Breast epithelium (tissue), 4 donors: Measurements from ENCODE around the gene MYL9. TPM values are rescaled to one million over a fixed set of nuclear protein-coding genes. Genes with fewer than 3 reads are reported as not detected.

ENCODE experiments used
- DNase-seq, 2 donors: peaks; one replicate each; pipeline ENCODE4 v3.0.0-alpha.2; 2019; ENCODE audit warnings: low spot score in 2 of 2
- H3K27ac ChIP-seq, 2 donors: fragments of 200-600 bp; sonication (generic) in 1 of 2; one replicate each; pipeline ENCODE4 v1.5.1; 2016 to 2019; ENCODE audit warnings: mild to moderate bottlenecking in 1 of 2
- H3K27me3 ChIP-seq, 2 donors: fragments of 200-600 bp; sonication (generic) in 1 of 2; one replicate each; pipeline versions ENCODE4 v1.5.1 to v1.6.0; 2017 to 2019; ENCODE audit warnings: control low read depth in 1 of 2, mild to moderate bottlenecking in 1 of 2
- H3K36me3 ChIP-seq: fragments of 200-600 bp; one replicate; pipeline ENCODE4 v1.5.1; 2019
- H3K4me1 ChIP-seq, 2 donors: fragments of 200-600 bp; sonication (generic); one replicate each; pipeline ENCODE4 v1.5.1; 2016 to 2019; ENCODE audit warnings: control low read depth in 1 of 2
- H3K4me3 ChIP-seq, 3 donors: fragments of 200-600 bp; sonication (generic); 1 replicate in 2 of 3; 2 replicates in 1 of 3; pipeline ENCODE4 v1.5.1; 2016 to 2019; ENCODE audit warnings: mild to moderate bottlenecking in 3 of 3, moderate library complexity in 2 of 3
- H3K9me3 ChIP-seq, 2 donors: fragments of 200-600 bp; sonication (generic) in 1 of 2; one replicate each; pipeline ENCODE4 v1.5.1; 2016 to 2019; ENCODE audit warnings: control low read depth in 1 of 2
- CTCF ChIP-seq, 3 donors: fragments of 450-650 bp; IDR thresholded peaks; one replicate each; pipeline ENCODE4 v1.5.1; 2016 to 2017; ENCODE audit warnings: antibody characterized with exemption in 3 of 3, mild to moderate bottlenecking in 3 of 3, moderate library complexity in 3 of 3
- POLR2A ChIP-seq: fragments of 450-650 bp; IDR thresholded peaks from one replicate; pipeline ENCODE4 v1.6.1; 2016; ENCODE audit warnings: antibody characterized with exemption, mild to moderate bottlenecking, moderate library complexity
- POLR2AphosphoS5 ChIP-seq, 3 donors: sonication (generic); formaldehyde crosslinking; IDR thresholded peaks; one replicate each; pipeline ENCODE4 v1.6.1; 2017; ENCODE audit warnings: antibody characterized with exemption in 3 of 3
- intact Hi-C: fragments of 100-400 bp; cut with DNase I; formaldehyde crosslinking; loops from one replicate; pipeline ENCODE4 v1.15.1; 2023; ENCODE audit warnings: low total_unique reads
- total RNA-seq, 3 donors: library from RNA; depleted of rRNA; stranded (reverse); fragments of >200 nt; gene quantifications; one replicate each; pipeline ENCODE4 v1.1.0, GENCODE V29; 2016

Gene MYL9
- total RNA-seq, 3 donors from 2014 or later, result 72.9 to 112 (median 91.8) TPM

- no peaks in the 10 kb centered on the region for H3K4me1 ChIP-seq
- H3K27me3 ChIP-seq, result no peaks in the 10 kb centered on the region
- intact Hi-C loops, result no loop called here
- H3K36me3 ChIP-seq, result no peaks in the 10 kb centered on the region
- DNase-seq, result no peak
- no peak overlapping the region for H3K27ac ChIP-seq
- H3K4me3 ChIP-seq, result no peak overlapping the region
- TF ChIP-seq POLR2A (no peak), POLR2AphosphoS5 (IDR thresholded peaks at IDR 0.05) (no peak), CTCF (IDR thresholded peaks at IDR 0.05) (peak in 2 of 3 donors; percentile 24 to 25)
- no peaks in the 10 kb centered on the region for H3K9me3 ChIP-seq
These were observed 50.7 kb downstream of the MYL9 start for GRCh38 chr20:36591854-36592641.

GRCh38 chr20:36593347-36593929, 52.1 kb downstream of the MYL9 start:
- H3K4me3 ChIP-seq, result no peak overlapping the region
- TF ChIP-seq POLR2AphosphoS5 (IDR thresholded peaks at IDR 0.05), result no peak
- no peak for TF ChIP-seq CTCF (IDR thresholded peaks at IDR 0.05)
- no peak for TF ChIP-seq POLR2A
- intact Hi-C loops, result no loop called here
- no peak overlapping the region for H3K27ac ChIP-seq
- no peaks in the 10 kb centered on the region for H3K27me3 ChIP-seq
- H3K9me3 ChIP-seq, result no peaks in the 10 kb centered on the region
- DNase-seq, result no peak
- no peaks in the 10 kb centered on the region for H3K36me3 ChIP-seq
- no peaks in the 10 kb centered on the region for H3K4me1 ChIP-seq

DNA sequence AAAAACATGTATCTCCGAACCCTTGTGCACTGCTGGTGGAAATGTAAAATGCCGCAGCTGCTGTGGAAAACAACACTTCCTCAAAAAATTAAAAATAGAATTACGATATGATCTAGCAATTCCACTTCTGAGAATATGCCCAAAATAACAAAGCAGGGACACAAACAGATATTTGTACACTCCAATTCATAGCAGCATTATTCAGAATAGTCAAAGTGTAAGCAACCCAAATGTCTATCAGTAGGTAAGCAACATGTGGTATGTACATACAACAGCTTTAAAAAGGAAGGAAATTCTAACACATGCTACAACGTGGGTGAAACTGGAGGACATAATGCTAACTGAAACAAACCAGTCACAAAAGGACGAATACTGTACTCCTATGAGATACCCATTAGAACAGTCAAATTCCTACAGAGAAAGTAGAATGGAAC, 58.6 kb downstream of the MYL9 start:
- TF ChIP-seq POLR2A, result no peak
- no peak for TF ChIP-seq POLR2AphosphoS5 (IDR thresholded peaks at IDR 0.05)
- no peak for TF ChIP-seq CTCF (IDR thresholded peaks at IDR 0.05)
- Histone ChIP-seq H3K4me1 (no peaks in the 10 kb centered on the region), H3K36me3 (no peaks in the 10 kb centered on the region), H3K9me3 (no peaks in the 10 kb centered on the region), H3K27ac (no peak overlapping the region), H3K27me3 (no peaks in the 10 kb centered on the region), H3K4me3 (no peak overlapping the region)
- no peak for DNase-seq
- intact Hi-C loops, result no loop called here

Other genes with a start within 250 kb of the MYL9 start
- 10 to 100 TPM; 22.0 to 26.9 (median 24.0) TPM for gene DLGAP4, start 235.2 kb upstream of the MYL9 start, total RNA-seq
- gene TGIF2, start 32.1 kb downstream of the MYL9 start, total RNA-seq, result 10 to 100 TPM in 2 of 3 donors, 1 to 10 TPM in 1; 9.9 to 14.3 (median 13.4) TPM
- 10 to 100 TPM; 70.2 to 79.9 (median 77.7) TPM for gene RAB5IF, start 64.3 kb downstream of the MYL9 start, total RNA-seq
- 1 to 10 TPM in 1 of 3 donors, under 1 TPM in 2; 0.64 to 1.6 (median 0.66) TPM for gene SLA2, start 104.7 kb downstream of the MYL9 start, total RNA-seq
- gene NDRG3, start 204.6 kb downstream of the MYL9 start, total RNA-seq, result 10 to 100 TPM; 18.7 to 24.7 (median 22.9) TPM
- 10 to 100 TPM in 2 of 3 donors, 1 to 10 TPM in 1; 6.9 to 13.1 (median 11.9) TPM for gene DSN1, start 232.2 kb downstream of the MYL9 start, total RNA-seq